GM18867 (cell line): Measurements from ENCODE around the gene TMEM229B.

Experiments
- ATAC-seq: cut with Tn5 transposase; IDR thresholded peaks from one replicate; pipeline ENCODE4 v1.9.1; 2021; ENCODE audit warnings: mild to moderate bottlenecking, moderate library complexity; ENCODE audit not compliant: unreplicated experiment

The TMEM229B gene

DNA sequence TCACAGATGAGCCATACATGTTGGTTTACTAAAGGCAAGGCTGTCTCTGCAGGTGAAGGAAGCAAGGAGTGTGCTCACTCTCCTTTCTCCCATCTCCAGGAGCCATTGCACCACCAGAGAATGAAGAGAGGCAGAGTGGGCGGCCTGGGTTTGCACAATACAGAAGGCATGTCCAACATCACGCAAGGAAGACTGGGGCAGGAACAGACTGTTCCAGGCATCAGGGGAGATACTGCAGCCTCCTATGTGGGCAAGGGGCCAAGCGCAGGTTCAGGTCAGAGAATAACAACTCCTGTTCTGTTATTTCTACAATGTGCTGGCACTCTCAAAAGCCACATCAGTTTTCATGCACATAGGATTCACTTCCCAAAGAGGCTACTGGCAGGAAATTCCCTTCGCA, 1.7 kb upstream of the TMEM229B start:
- no peak for ATAC-seq

DNA sequence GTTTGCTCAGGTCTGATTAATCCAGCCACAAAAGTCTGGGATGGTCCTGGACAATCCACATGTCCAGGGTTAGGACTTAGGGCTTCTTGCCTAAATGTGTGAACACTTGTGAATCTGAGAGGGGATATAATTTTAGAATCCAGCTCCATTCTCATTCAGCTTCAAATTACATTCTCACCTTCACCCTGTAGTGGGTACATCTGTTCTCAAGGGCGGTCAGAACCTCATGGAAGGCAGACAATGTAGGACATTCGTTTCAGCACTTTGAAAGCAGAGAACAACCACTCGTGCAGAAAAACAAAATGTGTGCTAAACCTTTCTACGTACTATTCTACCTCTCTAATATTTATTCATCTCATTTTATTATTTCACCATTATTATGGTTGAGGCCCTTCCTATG, 1.2 kb downstream of the TMEM229B start:
- no peak for ATAC-seq

DNA sequence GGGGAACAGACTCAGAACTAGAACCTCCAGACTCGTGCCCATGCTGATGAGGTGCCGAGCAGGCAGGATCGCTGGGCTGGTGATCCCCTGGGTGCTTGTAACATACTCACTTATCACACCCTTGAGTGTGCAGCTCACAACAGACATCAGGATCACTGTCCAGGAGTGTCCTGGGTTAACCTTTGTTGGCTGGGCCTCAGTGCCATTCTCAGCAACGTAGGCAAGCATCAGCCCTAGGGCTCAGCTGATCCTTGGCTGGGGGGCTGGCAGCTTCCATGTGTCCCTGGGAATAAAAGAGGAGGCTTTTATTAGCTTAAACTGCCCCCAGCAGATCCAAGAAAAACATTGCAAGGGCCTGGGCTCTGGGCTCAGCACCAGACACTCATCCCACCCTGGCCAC, 1.6 kb downstream of the TMEM229B start:
- ATAC-seq: no peak

DNA sequence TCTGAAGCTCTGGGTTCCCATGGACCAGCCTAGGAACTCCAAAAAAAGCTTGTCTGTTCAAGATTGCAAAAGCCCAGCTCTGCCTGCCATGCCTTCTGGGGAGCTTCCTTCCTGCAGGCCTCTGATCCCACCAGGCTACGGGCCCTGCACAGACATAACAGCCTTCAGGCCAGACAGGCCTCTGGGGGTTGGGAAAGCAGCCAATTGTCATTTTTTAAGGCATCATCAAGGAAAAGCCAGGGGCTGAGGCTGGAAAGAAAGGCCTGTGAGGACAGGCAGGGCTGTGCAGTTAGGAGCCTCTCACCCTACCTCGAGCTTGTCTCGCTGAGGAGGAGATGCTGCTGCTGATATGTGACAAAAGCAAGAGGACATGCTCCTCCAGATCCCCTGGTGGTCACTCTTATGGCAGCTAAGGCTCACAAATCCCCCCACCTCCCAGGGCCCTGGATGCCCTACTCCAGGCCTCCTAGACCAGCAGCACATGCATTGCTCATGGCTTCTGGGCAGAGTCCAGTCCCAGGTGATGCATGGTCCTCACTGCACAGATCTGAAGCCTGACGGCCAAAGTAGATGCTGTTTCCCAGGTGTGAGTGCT, 2.9 kb downstream of the TMEM229B start:
- ATAC-seq: no peak

DNA sequence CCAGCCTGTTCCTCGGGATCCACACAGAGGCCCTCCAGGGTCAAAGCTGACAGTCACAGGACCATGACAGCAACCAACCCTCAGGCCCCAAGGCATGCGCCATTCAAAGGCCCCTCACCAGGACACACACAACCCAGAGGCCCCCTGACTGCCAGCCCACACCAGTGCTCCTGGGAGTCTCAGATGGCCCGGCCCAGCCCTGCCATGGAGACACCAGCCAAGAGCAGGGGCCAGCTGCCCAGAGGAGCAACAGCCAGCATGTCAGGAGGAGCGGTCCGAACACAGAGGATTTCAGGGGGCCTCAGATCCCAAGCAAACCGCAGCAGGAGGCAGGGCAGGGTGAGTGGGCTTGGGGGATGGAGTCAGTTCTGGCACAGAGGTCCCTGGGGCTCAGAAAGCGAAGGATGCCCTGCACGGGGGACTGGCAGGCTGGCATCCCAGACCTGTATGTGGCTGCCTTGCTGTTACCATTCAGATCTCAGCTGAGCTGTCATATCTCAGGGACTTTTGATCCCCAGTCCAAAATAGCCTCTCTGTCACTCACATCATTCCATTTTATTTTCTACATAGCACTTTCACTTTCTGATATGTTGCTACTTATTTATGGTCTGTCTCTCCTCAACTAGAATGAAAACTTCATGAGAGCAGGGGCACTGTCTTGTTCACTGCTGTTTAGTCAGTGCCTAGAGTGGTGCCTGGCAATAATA, 4.8 kb downstream of the TMEM229B start:
- ATAC-seq: no peak

DNA sequence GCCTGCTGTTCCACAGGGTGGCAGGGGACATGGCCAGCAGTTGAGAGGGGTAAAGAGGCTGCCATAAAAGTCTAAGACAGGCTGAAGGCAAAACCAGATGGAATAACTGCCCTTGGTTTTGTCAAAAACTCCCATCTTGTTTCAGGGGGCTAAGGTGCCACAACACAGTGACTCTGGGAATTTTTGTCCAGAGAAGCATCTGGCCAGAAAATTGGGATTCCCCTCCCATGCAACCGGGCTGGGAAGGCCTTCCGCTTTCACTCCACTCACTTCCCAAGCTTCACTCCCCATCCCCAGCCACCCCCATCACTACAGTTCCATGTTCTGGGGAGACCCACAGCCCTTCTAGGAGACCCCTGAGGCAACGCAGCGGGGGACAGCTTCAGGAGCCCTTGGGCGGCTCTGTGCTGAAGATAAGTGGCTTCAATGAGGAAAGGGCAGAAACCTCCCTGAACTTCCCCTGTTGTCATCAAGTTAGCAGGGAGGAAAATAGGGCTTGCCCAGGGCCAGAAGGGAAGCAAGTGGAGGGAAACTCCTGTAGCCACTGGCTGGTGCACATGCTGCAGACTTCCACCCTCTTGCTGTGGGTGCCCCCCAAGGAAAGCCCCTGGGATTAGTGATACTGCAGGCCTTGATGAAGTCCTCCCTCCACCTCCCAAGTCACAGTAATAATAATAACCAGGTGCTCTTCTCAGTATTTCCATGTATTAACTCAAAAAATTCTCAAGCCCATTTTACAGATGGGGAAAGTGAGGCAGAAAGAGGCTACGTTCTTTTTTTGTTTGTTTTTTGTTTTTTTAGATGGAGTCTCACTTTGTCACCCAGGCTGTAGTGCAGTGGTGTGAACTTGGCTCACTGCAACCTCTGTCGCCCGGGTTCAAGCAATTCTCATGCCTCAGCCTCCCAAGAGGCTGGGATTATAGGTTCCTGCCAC, 6.0 kb downstream of the TMEM229B start:
- no peak for ATAC-seq

DNA sequence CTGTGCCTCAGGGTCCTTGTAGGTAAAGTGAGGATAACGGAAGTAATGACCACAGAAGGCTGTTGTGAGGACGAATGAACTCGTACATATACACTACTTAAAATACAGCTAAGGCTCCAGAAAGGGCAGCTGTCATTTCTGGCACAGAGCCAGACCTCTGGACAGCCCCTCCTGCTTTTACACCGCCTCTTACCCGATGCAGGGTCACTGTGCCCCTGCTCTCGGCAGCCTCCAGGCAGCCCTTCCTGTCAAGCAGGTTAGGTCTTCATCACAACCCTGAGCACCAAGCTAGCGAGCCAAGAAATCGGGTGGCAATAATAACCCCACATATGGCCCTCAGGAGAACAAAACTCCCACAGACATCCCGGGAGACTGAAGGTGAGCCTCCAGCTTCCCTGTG, 8.5 kb downstream of the TMEM229B start:
- no peak for ATAC-seq

DNA sequence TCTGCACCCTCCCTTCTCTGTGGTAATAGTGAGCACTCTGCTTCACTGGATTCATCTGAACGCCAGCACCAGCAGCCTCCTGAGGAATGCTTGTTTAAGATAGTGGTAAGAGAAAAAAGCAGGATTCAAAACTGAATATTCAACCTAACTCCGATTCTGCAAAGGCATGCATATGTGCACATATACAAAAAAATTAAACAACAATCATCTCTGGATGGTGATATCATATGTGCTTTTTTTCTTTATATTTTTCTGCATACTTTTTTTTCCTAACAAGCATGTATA, 9.8 kb downstream of the TMEM229B start:
- ATAC-seq: no peak

DNA sequence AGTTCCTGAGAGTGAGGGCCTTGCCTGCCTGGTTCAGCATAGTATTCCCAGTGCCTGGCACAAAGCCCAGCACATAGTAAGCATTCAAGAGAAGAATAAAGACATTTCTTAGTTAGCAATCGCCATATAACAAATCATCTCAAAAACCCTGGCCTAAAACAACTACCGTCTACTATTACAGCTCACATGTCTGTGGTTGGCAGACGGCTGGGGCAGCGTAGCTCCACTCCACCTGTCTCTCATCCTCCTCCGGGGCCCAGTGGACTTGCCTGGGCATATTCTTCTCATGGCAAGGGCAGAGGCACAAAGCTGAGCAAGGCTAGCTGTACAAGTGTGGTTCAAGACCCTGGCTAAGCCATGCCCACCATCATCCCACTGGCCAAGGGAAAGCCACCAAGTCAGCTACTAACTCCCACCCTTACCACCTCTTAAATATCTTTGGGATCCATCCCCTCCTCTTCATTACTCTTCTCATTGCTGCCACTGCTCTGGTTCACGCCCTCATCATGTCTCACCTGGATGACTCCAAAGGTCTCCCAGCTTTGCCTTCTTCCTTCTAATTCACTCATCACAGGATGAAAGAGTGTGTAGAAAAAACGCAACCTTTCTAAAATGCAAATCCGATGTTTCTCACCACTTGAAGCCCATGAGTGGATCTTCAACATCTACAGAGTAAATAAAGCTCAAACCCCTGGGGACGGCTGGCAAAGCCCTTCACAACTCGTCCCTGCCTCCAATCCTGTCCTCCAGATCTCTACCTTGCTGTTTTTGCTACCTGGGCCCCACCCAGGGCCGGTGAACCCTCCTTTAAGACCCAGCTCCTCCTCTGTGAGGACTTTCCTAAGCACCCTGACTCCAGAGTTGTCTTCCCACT, 10.4 kb downstream of the TMEM229B start:
- no peak for ATAC-seq

DNA sequence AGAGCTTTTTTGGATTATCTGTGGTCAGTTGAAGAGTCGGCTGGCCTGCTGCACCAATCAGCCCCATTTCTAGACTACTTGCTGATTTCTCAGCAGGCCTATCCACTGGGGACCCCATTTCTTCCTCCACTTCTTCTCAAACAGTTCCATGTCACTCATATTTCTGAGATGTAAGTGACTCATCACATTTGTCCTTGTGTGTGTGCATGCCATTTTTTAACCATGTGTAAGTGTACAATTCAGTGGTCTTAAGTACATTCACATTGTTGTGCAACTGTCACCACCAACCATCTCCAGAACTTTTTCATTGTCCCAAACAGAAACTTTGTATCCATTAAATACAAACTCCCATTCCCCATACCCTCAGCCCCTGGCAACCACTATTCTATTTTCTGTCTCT, 14.2 kb downstream of the TMEM229B start:
- no peak for ATAC-seq

DNA sequence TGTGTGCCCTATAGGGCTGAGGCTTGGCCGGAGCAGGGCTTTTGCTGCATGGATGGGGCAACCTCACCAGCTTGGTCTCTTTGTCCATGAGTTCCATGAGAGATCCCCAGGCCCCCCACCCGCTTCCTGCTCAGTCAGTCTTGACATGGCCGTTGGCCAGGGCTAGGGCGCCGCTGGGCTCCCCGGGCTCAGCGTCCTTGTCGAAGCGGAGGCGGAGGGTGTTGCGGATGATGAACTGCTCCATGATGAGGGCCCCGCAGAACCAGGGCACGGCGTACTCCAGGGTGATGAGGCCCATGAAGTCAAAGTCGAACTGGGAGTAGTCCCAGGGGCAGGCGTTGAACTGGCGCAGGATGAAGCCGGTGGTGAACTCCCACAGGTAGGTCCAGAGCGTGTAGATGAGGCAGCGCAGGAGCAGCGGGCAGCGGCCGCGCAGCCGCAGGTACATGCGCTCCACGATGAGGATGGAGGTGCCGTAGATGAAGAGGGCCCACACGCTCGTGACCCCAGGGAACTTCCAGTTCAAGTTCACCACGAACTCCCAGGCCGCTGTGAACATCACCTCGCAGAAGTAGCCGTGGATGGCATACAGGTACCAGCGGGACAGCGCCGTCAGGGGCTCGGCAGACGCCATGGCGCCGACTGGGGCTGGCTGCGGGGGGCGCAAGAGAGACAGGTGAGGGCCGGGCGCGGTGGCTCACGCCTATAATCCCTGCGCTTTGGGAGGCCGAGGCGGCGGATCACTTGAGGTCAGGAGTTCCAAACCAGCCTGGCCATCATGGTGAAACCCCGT, 15.0 kb downstream of the TMEM229B start:
- no peak for ATAC-seq

DNA sequence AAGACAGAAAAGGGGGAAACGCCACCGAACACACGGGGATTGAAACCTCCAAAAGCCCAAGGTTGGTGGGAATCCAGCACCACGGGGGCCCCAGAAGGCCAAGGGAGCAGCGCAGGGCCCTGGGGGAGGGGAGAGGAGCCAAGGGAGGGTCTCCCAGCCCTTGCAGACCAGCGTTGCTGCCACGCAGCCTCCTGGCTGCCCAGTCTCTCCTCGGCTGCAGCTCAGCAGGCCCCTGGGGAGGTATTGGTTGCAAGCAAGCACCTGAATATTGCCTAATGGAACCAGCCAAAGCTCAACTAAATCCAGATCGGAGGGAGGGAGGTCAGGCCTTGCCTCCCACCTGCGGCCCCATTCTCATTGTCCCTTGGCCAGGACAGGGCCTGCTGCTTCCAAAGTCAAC, 15.8 kb downstream of the TMEM229B start:
- no peak for ATAC-seq

DNA sequence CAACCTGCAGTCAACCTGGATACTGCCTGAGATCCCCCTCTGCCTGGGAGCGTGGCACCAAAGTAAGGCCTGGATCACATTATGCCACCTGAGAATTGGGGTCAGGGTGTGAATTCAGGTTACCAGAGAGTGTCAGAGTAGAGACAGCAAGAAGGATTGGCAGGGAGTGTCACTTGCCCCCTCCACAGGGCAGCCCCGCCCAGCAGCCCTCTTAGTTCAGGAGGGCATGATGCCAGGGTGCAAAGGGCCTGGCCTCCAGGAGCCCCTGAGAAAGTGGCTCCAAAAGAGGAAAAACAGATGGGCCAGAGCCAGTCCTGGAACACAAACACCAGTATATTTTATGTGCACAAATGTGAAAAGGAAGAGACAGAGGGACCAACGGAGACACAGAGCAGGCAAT, 18.6 kb downstream of the TMEM229B start:
- ATAC-seq: no peak

DNA sequence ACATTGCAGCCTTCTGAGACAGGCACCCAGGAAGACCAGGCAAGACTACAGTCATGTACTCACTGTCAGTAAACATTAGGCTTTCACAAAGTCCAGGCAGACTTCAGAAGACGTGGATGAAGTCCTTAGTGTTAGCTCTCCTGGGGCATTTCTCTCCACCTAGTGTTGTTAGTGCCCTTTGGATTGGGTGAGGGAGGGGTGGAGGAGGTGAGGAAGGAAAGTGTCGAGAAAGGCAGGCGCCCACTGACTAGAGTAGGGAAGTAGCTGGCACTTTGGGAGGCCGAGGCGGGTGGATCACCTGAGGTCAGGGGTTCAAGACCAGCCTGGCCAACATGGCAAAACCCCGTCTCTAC, 20.2 kb downstream of the TMEM229B start:
- no peak for ATAC-seq

DNA sequence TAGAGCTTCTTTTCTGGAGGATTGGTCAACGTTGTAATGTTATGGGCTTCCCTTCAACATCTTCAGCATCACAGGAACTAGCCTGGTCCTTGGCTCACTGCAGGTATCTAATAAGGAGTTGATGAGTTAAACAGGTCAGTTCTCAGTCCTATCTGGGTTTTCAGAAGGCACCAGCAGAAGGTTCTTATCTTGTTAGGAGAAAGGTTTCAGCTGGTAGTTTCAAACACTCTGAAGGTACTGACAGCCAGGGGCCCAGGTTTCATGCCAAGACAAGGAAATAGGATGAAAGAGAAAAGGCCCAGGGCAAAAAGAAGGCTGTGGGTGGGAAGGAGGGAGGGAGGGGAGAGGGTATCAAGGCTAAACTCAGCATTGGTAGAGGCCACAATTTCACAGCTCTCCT, 21.4 kb downstream of the TMEM229B start:
- no peak for ATAC-seq

DNA sequence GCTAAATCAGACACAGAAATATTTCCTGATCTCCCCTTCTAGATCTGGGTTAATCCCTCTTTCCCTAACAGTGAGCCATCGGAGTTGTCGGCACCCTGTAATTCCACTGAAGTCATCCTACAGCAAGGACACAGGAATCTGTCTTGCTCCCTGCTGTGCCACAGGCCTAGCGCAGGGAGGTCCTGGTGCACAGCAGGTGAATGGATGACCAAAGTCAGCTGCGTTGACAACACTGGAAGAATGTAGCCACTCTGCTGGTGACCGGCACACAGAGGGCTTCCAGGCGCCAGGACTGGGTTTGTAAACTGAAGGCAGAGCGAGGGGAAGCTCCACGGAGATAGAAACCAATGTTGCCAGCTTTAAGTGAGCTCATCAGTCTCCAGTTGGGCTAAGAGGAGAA, 23.6 kb downstream of the TMEM229B start:
- no peak for ATAC-seq

DNA sequence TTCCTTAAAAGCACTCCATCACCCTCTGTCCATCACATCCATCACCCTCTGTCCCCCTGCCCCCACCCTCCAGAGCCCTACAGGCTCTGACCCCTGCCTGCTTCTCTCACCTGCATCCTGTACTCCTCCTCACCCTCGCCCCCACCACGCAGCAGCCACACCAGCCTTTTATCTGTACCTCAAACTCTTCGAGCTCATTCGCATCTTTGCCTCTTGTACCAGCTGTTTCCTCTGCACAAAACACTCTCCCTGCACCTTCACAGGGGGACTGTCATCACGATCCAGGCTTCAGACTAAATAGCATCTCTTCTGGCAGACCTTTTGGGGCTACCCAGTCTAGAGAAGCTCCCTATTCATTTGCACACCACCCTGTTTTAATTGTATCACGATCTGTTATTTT, 24.1 kb downstream of the TMEM229B start:
- no peak for ATAC-seq

DNA sequence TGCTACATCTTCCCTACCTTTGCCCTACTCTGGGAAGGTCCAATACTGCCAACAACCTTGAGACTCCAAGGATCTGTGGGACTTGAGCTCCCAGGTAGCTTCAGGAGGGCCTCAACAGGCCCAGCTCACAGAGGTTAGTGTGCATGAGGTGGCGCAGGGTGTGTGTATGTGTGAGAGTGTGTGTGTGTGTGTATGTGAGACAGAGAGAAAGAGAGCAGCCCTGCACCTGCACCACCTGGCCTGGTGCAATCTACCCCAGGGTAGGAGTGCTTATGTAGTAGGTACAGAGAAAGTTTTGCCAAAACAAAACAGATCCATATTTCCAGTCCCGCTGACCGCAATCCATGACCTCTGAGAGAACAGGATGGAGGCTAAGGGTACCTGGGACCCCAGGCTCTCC, 24.6 kb downstream of the TMEM229B start:
- no peak for ATAC-seq

DNA sequence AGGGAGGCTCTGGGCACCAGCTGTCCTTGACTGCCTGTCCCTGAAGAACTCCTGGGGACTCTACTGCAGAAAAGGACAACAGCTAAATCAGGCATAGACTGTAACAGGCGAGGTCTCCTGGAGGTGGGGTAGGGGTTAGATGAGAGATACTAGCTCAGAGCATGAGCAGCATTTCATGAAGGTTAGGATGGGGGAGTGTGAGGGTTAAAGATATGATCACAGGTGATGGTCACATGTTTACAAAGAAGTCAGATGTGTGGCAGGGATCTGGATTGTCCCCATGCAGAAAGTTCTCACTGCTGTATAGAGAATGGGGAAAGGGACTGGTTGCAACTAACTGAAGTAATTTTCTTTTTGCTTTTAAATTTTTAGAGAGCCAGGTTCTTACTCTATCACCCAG, 26.5 kb downstream of the TMEM229B start:
- ATAC-seq: no peak

DNA sequence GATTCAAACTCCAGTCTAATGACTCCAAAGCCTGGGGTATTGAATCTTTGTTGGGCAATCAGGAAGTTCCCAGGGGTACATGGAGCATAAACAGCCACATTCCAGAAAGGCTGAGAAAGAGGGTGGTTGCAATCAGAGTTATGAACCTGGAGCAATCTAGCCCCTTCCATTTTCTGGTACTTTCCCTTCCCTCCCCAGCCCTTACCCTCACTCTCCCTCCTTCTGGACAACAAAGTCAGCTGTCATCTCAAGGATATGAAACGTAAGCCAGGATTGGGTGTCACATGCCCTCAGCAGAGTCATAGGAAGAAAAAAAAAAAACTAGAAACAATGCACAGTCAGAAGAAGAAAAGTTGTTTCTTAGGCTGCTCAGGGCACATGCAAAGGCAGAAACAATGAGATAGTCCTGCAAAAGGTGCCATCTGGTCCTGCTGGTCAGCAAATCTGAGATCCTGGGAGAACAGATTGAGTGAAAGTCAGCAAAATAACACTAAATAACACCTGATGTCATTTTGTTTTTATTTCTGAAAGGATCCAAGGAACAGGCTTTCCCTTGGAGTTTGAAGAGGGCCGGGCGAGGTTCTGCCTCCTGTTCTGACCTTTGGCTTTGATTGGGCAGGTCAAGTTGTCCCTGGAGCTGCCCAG, 27.1 kb downstream of the TMEM229B start:
- no peak for ATAC-seq
